Mammary epithelial cell (primary cell): ENCODE data around the gene ZNF444.

Experiments used
- EZH2 ChIP-seq: IDR thresholded peaks from 2 replicates; pipeline ENCODE4 v1.6.1; 2012; ENCODE audit warnings: low read length, inconsistent platforms, borderline replicate concordance
- TF ChIP-seq, protein P1 (sequence below), 2 donors: IDR thresholded peaks in 1 of 2; conservative IDR thresholded peaks in 1 of 2; 2 replicates each; pipeline ENCODE4 v1.5.1; 2011 to 2012; ENCODE audit warnings: inconsistent platforms in 2 of 2, low read length in 2 of 2, mild to moderate bottlenecking in 2 of 2, control low read depth in 1 of 2, low read depth in 1 of 2; ENCODE audit not compliant: insufficient read depth in 1 of 2; ENCODE audit errors: extremely low read depth in 1 of 2

DNA sequence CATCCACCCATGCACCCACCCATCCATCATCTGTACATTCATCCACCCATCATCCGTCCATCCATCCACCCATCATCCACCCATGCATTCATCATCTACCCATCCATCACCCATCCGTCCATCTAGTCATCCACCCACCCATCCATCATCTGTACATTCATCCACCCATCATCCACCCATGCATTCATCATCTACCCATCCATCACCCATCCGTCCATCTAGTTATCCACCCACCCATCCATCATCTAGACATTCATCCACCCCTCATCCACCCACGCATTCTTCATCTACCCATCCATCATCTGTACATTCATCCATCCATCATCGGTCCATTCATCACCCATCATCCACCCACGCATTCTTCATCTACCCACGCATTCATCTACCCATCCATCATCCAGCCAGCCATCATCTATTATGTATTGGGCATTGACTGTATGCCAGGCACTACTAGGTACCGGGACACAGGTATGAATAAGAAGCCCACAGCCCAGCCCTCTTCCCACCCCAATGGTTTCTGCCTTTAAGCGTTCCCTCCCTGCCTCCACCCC, 18.0 kb downstream of the ZNF444 start:
- TF ChIP-seq, protein P1, sequence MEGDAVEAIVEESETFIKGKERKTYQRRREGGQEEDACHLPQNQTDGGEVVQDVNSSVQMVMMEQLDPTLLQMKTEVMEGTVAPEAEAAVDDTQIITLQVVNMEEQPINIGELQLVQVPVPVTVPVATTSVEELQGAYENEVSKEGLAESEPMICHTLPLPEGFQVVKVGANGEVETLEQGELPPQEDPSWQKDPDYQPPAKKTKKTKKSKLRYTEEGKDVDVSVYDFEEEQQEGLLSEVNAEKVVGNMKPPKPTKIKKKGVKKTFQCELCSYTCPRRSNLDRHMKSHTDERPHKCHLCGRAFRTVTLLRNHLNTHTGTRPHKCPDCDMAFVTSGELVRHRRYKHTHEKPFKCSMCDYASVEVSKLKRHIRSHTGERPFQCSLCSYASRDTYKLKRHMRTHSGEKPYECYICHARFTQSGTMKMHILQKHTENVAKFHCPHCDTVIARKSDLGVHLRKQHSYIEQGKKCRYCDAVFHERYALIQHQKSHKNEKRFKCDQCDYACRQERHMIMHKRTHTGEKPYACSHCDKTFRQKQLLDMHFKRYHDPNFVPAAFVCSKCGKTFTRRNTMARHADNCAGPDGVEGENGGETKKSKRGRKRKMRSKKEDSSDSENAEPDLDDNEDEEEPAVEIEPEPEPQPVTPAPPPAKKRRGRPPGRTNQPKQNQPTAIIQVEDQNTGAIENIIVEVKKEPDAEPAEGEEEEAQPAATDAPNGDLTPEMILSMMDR (conservative IDR thresholded peaks at IDR 0.05 in 1 of 2, IDR thresholded peaks at IDR 0.05 in 1 of 2; ENCODE audit: extremely low read depth in 1 of 2, insufficient read depth in 1 of 2, low read depth in 1 of 2, low read length in 2 of 2) = no peak
- TF ChIP-seq EZH2 = no peak
